NCI-H2029 treated with DMSO at 0.1 percent for 48 hours (cell line): ENCODE results near the gene BRWD1.
"Not testable (repeated sequence)": the region's sequence is repeated elsewhere in the genome, so short reads cannot be mapped to it uniquely, and the experiment has no call there.

ENCODE experiments used
- DNase-seq: peaks from one replicate; lab custom pipeline; 2025; lab: John Stamatoyannopoulos, UW

Gene BRWD1

DNA sequence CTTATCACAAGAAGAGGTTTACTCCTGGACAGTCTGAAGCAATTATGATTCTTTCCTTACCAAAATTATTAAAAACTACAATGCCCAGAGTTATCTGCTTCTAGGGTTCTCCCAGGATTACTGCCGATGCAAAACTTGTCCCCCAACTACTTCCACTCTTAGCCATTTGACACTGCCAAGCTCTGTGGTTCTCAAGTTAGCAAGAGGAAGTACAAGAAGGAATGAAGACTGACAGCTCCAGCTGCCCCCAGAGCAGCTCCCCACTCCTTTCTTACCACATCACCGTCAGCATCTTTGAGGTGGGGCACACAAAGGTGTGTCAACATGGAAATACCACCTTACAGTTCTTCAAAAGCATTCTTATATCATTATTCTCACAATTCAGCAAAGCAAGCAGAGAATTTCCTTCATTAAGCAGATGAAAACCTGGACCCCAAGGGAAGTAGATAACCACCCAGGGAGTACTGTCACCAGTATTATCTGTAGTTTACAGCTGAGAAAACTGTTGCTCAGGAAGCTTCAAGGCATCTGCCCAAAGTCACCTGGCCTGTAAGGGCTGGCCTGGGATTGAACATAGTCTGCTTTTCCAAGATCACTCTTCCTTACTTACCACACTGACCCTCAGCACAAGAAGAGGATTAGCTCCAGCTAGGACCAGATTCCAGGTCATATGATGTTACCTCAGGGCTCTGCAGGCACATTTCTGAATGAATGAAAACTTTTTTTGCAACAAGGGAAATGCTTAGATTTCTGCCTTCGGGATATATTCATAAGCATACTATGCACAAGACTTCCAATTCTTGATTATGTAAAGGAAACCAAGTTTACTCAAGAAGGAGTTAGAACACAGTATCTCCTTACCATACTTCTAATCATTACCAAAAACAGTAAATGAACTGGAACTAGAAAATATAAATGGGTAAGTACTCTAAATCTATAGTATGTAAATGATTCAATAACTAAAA is 139.4 kb downstream of the BRWD1 start:
- no peak for DNase-seq

DNA sequence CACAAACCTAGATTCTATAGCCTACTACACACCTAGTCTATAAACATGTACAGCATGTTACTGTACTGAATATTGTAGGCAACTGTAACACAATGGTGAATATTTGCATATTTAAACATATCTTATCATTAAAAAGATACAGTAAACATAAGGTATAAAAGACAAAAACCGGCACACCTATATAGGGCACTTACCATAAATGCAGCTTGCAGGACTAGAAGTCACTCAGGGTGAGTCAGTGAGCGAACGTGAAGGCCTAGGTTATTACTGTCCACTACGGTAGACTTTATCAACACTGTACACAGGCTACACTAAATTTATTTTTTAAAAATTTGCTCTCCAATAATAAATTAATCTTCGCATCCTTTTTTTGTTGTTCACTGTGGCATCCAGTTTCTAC is 143.5 kb downstream of the BRWD1 start:
- DNase-seq, result no peak

DNA sequence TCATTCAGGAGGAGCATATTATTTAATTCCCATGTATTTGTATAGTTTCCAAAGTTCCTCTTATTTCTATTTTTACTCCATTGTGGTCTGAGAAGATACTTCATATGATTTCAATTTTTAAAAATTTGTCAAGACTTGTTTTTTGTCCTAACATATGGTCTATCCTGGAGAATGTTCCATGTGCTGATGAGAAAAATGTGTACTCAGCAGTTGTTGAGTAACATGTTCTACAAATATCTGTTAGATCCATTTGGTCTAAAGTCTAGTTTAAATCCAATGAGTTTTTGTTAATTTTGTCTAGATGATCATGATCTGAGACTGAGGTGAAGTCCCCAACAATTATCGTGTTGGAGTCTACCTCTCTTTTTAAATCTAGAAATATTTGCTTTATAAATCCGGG is 144.6 kb downstream of the BRWD1 start:
- DNase-seq, result no peak

GRCh38 chr21:39164523-39164922 is 148.9 kb downstream of the BRWD1 start:
- DNase-seq, result no peak

- DNase-seq, result no peak
These were observed 152.4 kb downstream of the BRWD1 start for GRCh38 chr21:39161064-39161463.

GRCh38 chr21:39159342-39160063 is 153.9 kb downstream of the BRWD1 start:
- DNase-seq, result no peak

DNA sequence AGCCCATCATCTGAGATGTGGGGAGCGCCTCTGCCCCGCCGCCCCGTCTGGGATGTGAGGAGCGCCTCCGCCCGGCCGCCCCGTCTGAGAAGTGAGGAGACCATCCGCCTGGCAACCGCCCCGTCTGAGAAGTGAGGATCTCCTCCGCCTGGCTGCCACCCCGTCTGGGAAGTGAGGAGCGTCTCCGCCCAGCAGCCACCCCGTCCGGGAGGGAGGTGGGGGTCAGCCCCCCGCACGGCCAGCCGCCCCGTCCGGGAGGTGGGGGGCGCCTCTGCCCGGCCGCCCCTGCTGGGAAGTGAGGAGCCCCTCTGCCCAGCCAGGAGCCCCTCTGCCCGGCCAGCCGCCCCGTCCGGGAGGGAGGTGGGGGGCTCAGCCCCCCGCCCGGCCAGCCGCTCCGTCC is 156.2 kb downstream of the BRWD1 start:
- DNase-seq, result not testable (repeated sequence)

DNA sequence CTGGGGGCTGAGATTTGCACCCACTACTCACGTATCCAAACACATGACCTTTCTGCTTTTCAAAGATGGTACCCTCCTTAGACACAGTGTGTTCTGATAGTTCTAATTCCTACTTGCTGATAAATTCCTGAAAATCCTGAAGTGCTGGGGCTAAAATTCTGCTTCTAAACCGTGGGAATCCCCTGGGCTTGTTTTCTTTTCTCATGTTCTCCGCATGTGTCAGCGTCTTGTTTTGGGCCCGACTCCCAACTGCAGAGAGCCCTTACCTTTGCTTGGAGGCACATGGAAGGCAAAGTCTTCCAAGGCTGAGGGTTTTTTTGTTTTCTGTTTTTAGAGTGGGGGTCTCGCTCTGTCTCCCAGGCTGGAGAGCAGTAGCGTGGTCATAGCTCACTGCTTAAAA is 157.4 kb downstream of the BRWD1 start:
- no peak for DNase-seq

- DNase-seq, result no peak
These were observed 157.9 kb downstream of the BRWD1 start for GRCh38 chr21:39155578-39155977.

DNA sequence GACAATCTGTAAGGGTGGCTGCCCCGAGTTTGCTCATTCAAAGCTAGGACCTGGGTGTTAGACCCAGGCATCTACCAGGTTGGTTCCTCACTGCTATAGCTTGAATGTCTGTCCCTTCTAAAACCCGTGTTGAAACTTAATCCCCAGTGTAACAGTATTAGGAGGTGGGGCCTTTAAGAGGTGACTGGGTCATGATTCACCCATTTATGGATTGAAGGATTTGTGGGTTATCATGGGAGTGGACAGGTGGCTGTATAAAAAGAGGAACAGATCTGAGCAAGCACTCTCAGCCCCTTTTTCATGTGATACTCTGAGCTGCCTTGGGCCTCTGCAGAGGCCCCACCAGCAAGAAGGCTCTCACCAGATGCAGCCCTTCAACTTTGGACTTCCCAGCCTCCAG is 159.6 kb downstream of the BRWD1 start:
- no peak for DNase-seq

DNA sequence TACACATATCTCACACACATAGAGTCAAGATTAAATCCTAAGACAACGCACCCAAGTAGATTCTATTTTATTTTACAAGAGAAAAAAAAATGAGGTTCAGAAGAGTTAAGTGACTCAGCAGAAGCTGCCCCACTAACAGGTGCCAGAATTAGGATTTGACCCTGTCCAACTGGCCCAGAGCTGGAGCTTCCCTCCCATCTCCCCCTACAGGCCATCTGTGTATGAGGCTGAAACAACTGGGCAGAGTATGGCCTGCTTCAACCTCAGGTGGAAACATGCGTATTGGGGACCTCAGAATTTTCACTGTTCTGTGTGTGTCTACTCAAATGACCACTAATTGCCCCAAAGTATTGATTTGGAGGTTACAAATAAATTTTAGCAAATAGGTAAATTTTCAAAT is 160.1 kb downstream of the BRWD1 start:
- DNase-seq, result no peak

DNA sequence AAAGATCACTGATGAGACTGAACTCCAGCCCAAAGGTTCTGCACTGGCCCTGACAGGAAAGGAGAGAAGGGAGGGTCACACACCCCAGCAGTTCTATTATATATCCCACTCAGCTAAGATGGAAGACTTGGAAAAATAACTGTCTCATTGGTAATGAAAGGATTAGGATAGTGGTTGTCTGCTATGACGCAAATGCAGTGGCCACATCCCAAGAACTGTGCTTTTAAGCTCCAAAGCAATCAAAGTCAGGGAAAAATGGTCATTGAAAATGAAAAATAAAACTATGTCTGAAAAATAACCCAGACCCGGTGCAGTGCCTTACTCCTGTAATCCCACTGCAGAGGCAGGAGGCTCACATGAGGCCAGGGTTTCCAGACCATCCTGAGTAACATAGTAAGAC is 161.2 kb downstream of the BRWD1 start:
- DNase-seq, result no peak

DNA sequence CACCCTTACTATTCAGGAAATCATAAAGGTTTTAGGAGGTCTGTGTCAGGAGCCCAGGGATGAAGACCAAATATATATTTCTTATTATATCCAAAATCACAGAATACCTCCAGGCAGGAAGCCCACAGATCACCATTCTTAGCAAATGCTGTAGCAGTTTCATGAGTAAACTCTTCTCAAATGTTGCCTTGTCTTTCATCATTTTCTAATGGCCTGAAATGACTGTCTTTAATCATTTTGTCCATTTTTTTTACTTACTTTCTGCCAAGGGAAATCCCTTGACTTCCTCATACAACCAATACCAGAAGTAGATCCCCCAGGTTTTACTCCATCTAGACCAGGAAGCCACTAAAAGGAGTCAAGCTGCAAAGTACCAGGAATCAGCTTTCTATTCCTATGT is 162.6 kb downstream of the BRWD1 start:
- DNase-seq, result no peak

- DNase-seq, result no peak
These were observed 163.1 kb downstream of the BRWD1 start for GRCh38 chr21:39150316-39150715.

GRCh38 chr21:39149882-39150281 is 163.6 kb downstream of the BRWD1 start:
- no peak for DNase-seq

DNA sequence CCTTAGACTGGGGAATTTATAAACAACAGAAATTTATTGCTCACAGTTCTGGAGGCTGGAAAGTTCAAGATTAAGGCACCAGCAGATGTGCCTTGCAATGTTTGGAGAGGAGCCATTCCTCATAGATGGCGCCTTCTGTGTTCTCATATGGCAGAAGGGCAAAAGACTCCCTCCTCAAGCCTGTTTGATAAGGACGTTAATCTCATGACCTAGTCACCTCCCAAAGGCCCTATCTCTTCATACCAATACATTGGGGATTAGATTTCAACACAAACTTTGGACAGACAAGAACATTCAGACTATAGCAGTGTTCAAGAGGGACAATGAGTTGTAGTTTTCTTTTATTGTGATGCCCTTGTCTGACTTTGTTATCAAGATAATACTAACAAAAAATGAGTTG is 164.5 kb downstream of the BRWD1 start:
- DNase-seq, result no peak

DNA sequence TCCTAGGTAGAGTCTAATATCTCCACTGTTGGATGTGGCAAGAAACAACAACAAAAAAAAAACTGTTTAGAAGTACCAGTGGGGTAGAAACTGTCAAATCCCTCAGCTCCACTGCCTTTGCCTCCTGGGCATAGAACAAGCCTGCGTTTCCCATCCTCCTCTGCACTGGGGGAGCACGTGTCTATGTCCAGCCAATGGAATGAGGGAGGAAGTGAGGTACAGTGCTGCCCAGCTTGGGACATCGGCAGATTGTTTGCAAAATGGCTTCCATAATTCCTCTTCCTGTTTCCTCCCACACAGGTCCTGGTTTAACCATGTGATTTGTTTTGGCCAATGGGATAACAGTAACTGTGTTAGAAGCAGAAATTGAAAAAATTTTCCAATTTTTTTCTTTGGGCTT is 169.2 kb downstream of the BRWD1 start:
- no peak for DNase-seq

DNA sequence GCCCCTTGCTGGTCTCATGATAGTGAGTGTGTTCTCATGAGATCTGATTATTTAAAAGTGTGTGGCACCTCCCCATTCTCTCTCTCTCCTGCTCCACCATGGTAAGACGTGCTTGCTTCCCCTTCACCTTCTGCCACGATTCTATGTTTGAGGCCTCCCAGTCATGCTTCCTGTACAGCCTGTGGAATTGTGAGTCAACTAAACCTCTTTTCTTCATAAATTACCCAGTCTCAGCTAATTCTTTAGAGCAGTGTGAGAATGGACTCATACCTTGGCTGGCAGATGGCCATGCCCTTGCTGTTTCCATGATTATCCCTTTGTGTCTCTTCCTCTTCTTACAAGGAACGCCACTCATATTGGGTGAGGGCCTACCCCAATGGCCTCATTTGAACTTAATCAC is 170.5 kb downstream of the BRWD1 start:
- DNase-seq, result no peak

- DNase-seq, result no peak
These were observed 171.9 kb downstream of the BRWD1 start for GRCh38 chr21:39141502-39141901.

- no peak for DNase-seq
These were observed 175.9 kb downstream of the BRWD1 start for GRCh38 chr21:39137248-39138178.

GRCh38 chr21:39136711-39137110 is 176.7 kb downstream of the BRWD1 start:
- DNase-seq, result no peak

- DNase-seq, result peak; percentile 36
These were observed 177.3 kb downstream of the BRWD1 start for GRCh38 chr21:39136138-39136537.
